Esophagus squamous epithelium (tissue), 5 donors: ENCODE data around the gene OPA3. TPM values are rescaled to one million over a fixed set of nuclear protein-coding genes. Genes with fewer than 3 reads are reported as not detected.

ENCODE experiments used
- DNase-seq: peaks from one replicate; lab custom pipeline; 2025; lab: John Stamatoyannopoulos, UW
- H3K27ac ChIP-seq, 4 donors: fragments of 200-600 bp; sonication (generic); one replicate each; pipeline ENCODE4 v1.5.1; 2016 to 2019; ENCODE audit warnings: mild to moderate bottlenecking in 1 of 4
- H3K27me3 ChIP-seq, 4 donors: fragments of 200-600 bp; sonication (generic); 1 replicate in 3 of 4; 2 replicates in 1 of 4; pipeline versions ENCODE4 v1.5.1 to v1.6.0; 2017 to 2021; ENCODE audit warnings: antibody characterized with exemption in 1 of 4
- H3K36me3 ChIP-seq, 3 donors: fragments of 200-600 bp; sonication (generic); one replicate each; pipeline ENCODE4 v1.5.1; 2016 to 2019
- H3K4me1 ChIP-seq, 3 donors: fragments of 200-600 bp; sonication (generic); one replicate each; pipeline ENCODE4 v1.5.1; 2017 to 2019
- H3K4me3 ChIP-seq, 4 donors: fragments of 200-600 bp; sonication (generic); 1 replicate in 3 of 4; 2 replicates in 1 of 4; pipeline ENCODE4 v1.5.1; 2016 to 2019; ENCODE audit warnings: mild to moderate bottlenecking in 2 of 4, moderate library complexity in 1 of 4
- H3K9me3 ChIP-seq, 3 donors: fragments of 200-600 bp; sonication (generic); one replicate each; pipeline ENCODE4 v1.5.1; 2016 to 2019
- CTCF ChIP-seq, 6 experiments: fragments of 450-650 bp in 4 of 6; fragments of 200-600 bp in 2 of 6; sonication (generic) in 2 of 6; IDR thresholded peaks; one replicate each; pipeline ENCODE4 v1.5.1; 2016 to 2019; ENCODE audit warnings: antibody characterized with exemption in 6 of 6, mild to moderate bottlenecking in 4 of 6, moderate library complexity in 4 of 6
- POLR2A ChIP-seq, 4 donors: fragments of 450-650 bp; IDR thresholded peaks; one replicate each; pipeline ENCODE4 v1.6.1; 2017; ENCODE audit warnings: antibody characterized with exemption in 4 of 4, mild to moderate bottlenecking in 4 of 4, moderate library complexity in 3 of 4
- WGBS, 2 donors: methylation state at CpG; one replicate each; pipeline ENCODE4 v1.1.5; 2018; 5-methylcytosine and 5-hydroxymethylcytosine counted together
- intact Hi-C: fragments of 100-400 bp; cut with DNase I; formaldehyde crosslinking; loops from one replicate; pipeline ENCODE4 v1.15.0; 2022
- total RNA-seq, 4 donors: library from RNA; depleted of rRNA; stranded (reverse); fragments of >200 nt; gene quantifications; one replicate each; pipeline ENCODE4 v1.1.0, GENCODE V29; 2016
- donor health status: DM: yes; HTN: yes; CAD: no.

OPA3 gene
- total RNA-seq, 4 donors from 2014 or later = 4.7 to 12.4 (median 10.1) TPM

GRCh38 chr19:45528744-45529419 lies 55.7 kb downstream of the OPA3 start:
- DNase-seq = no peak
- intact Hi-C loops = loop anchor here (10.0 kb wide), 1 partner anchor 116 kb away; no protein-coding TSS in a partner anchor
- peak overlapping the region; percentile 50 to 79 (median 64) for H3K27ac ChIP-seq

GRCh38 chr19:45528149-45528743 lies 56.4 kb downstream of the OPA3 start:
- Histone ChIP-seq H3K36me3 (peaks cover 0 to 38% (median 17%) of the 10 kb centered on the region in 3 donors), H3K9me3 (peaks cover 0 to 4% (median 0%) of the 10 kb centered on the region in 3 donors), H3K27me3 (peaks cover 0 to 9% (median 0%) of the 10 kb centered on the region in 4 donors), H3K4me3 (peak overlapping the region; percentile 31 to 65 (median 50)), H3K27ac (peak overlapping the region; percentile 50 to 79 (median 64)), H3K4me1 (peaks cover 19 to 42% (median 30%) of the 10 kb centered on the region in 3 donors)
- intact Hi-C loops = loop anchor here (10.0 kb wide), 1 partner anchor 117 kb away; no protein-coding TSS in a partner anchor
- WGBS, 2 donors = 14 to 27% methylated on average over 16 to 17 of the region's 17 CpGs
- DNase-seq = no peak
- TF ChIP-seq POLR2A (IDR thresholded peaks at IDR 0.05) = no peak
- peak in 1 of 6 experiments; percentile 4 for TF ChIP-seq CTCF (IDR thresholded peaks at IDR 0.05)

More at GRCh38 chr19:45528744-45529419, 55.7 kb downstream of the OPA3 start:
- H3K27me3 ChIP-seq = peaks cover 0 to 9% (median 0%) of the 10 kb centered on the region in 4 donors
- peak in 2 of 6 experiments; percentile 4 to 19 for TF ChIP-seq CTCF (IDR thresholded peaks at IDR 0.05)
- TF ChIP-seq POLR2A (IDR thresholded peaks at IDR 0.05) = no peak
- peaks cover 19 to 38% (median 27%) of the 10 kb centered on the region in 3 donors for H3K4me1 ChIP-seq
- peaks cover 0 to 33% (median 17%) of the 10 kb centered on the region in 3 donors for H3K36me3 ChIP-seq
- peaks cover 0 to 4% (median 0%) of the 10 kb centered on the region in 3 donors for H3K9me3 ChIP-seq
- WGBS, 2 donors = 5% methylated on average over 7 of the region's 49 CpGs; no CpG with 5 or more reads in 1 of the 2 donors
- H3K4me3 ChIP-seq = peak overlapping the region; percentile 31 to 65 (median 50)

- peaks cover 0 to 9% (median 0%) of the 10 kb centered on the region in 4 donors for H3K27me3 ChIP-seq
- peak overlapping the region; percentile 50 to 79 (median 64) for H3K27ac ChIP-seq
- intact Hi-C loops = loop anchor here (10.0 kb wide), 1 partner anchor 117 kb away; no protein-coding TSS in a partner anchor
- DNase-seq = no peak
- H3K4me3 ChIP-seq = peak overlapping the region in 2 of 4 donors; percentile 46 to 65
- H3K36me3 ChIP-seq = peaks cover 0 to 43% (median 17%) of the 10 kb centered on the region in 3 donors
- H3K9me3 ChIP-seq = peaks cover 0 to 4% (median 0%) of the 10 kb centered on the region in 3 donors
- TF ChIP-seq CTCF (IDR thresholded peaks at IDR 0.05) (no peak), POLR2A (IDR thresholded peaks at IDR 0.05) (no peak)
- 48 to 59% methylated on average over 8 to 9 of the region's 15 CpGs for WGBS, 2 donors
- peaks cover 19 to 43% (median 30%) of the 10 kb centered on the region in 3 donors for H3K4me1 ChIP-seq
These were observed 56.9 kb downstream of the OPA3 start for GRCh38 chr19:45527731-45528130.

GRCh38 chr19:45526971-45527370 lies 57.6 kb downstream of the OPA3 start:
- H3K27me3 ChIP-seq = peaks cover 0 to 9% (median 0%) of the 10 kb centered on the region in 4 donors
- no peak for DNase-seq
- WGBS, 2 donors = 93 to 94% methylated on average over 3 to 4 of the region's 4 CpGs
- H3K36me3 ChIP-seq = peaks cover 0 to 50% (median 17%) of the 10 kb centered on the region in 3 donors
- H3K9me3 ChIP-seq = peaks cover 0 to 4% (median 0%) of the 10 kb centered on the region in 3 donors
- H3K4me3 ChIP-seq = no peak overlapping the region
- H3K27ac ChIP-seq = peak overlapping the region in 2 of 4 donors; percentile 15 to 38
- TF ChIP-seq CTCF (IDR thresholded peaks at IDR 0.05) (no peak), POLR2A (IDR thresholded peaks at IDR 0.05) (no peak)
- intact Hi-C loops = loop anchor here (10.0 kb wide), 1 partner anchor 118 kb away; no protein-coding TSS in a partner anchor
- H3K4me1 ChIP-seq = peaks cover 19 to 43% (median 30%) of the 10 kb centered on the region in 3 donors
